ENCODE results near the gene PPFIA2. TPM values are rescaled to one million over a fixed set of nuclear protein-coding genes. Genes with fewer than 3 reads are reported as not detected.

PPFIA2 gene
- total RNA-seq = not detected in 2 replicates

- intact Hi-C loops (cut with micrococcal nuclease) = no loop called here
Observed at GRCh38 chr12:81759190-81760051, at the start of gene PPFIA2. PPFIA2 (minus strand) TSS chr12:81759350.

- intact Hi-C loops (cut with micrococcal nuclease) = no loop called here
Observed at GRCh38 chr12:81800298-81801148, 41.4 kb upstream of the PPFIA2 start.

- intact Hi-C loops (cut with micrococcal nuclease) = no loop called here
Observed at GRCh38 chr12:81798294-81798693, 39.1 kb upstream of the PPFIA2 start.

GRCh38 chr12:81797100-81797499 is 38.0 kb upstream of the PPFIA2 start:
- intact Hi-C loops (cut with micrococcal nuclease) = no loop called here

- intact Hi-C loops (cut with micrococcal nuclease) = no loop called here
Observed at GRCh38 chr12:81792666-81793065, 33.5 kb upstream of the PPFIA2 start.

- intact Hi-C loops (cut with micrococcal nuclease) = no loop called here
Observed at GRCh38 chr12:81779216-81779615, 20.1 kb upstream of the PPFIA2 start.

- intact Hi-C loops (cut with micrococcal nuclease) = no loop called here
Observed at GRCh38 chr12:81778719-81779118, 19.6 kb upstream of the PPFIA2 start.

GRCh38 chr12:81758421-81759189 is 545 bp downstream of the PPFIA2 start:
- intact Hi-C loops (cut with micrococcal nuclease) = no loop called here

- intact Hi-C loops (cut with micrococcal nuclease) = no loop called here
Observed at GRCh38 chr12:81757731-81758365, 1.3 kb downstream of the PPFIA2 start.

- intact Hi-C loops (cut with micrococcal nuclease) = no loop called here
Observed at GRCh38 chr12:81729781-81730180, 29.4 kb downstream of the PPFIA2 start.

GRCh38 chr12:81727391-81727790 is 31.8 kb downstream of the PPFIA2 start:
- intact Hi-C loops (cut with micrococcal nuclease) = no loop called here

GRCh38 chr12:81726634-81727033 is 32.5 kb downstream of the PPFIA2 start:
- intact Hi-C loops (cut with micrococcal nuclease) = no loop called here

GRCh38 chr12:81723361-81723760 is 35.8 kb downstream of the PPFIA2 start:
- intact Hi-C loops (cut with micrococcal nuclease) = no loop called here

GRCh38 chr12:81722004-81722403 is 37.1 kb downstream of the PPFIA2 start:
- intact Hi-C loops (cut with micrococcal nuclease) = no loop called here

- intact Hi-C loops (cut with micrococcal nuclease) = no loop called here
Observed at GRCh38 chr12:81718616-81719015, 40.5 kb downstream of the PPFIA2 start.

GRCh38 chr12:81712536-81712935 is 46.6 kb downstream of the PPFIA2 start:
- intact Hi-C loops (cut with micrococcal nuclease) = no loop called here

GRCh38 chr12:81705586-81705985 is 53.6 kb downstream of the PPFIA2 start:
- intact Hi-C loops (cut with micrococcal nuclease) = no loop called here

- intact Hi-C loops (cut with micrococcal nuclease) = no loop called here
Observed at GRCh38 chr12:81699551-81699950, 59.6 kb downstream of the PPFIA2 start.

GRCh38 chr12:81692008-81692407 is 67.1 kb downstream of the PPFIA2 start:
- intact Hi-C loops (cut with micrococcal nuclease) = no loop called here

GRCh38 chr12:81683881-81684280 is 75.3 kb downstream of the PPFIA2 start:
- intact Hi-C loops (cut with micrococcal nuclease) = no loop called here

GRCh38 chr12:81679614-81680013 is 79.5 kb downstream of the PPFIA2 start:
- intact Hi-C loops (cut with micrococcal nuclease) = no loop called here

All from T-helper 2 cell treated with Interferon-gamma antibody and Interleukin-4, amounts not matched to agents 100 ng/mL and 5 ng/mL, for 36 hours (primary cell).